GM21737 (cell line): ENCODE results near the gene JTB.
"Not testable (repeated sequence)": the region's sequence is repeated elsewhere in the genome, so short reads cannot be mapped to it uniquely, and the experiment has no call there.

ENCODE experiments used
- ATAC-seq: cut with Tn5 transposase; IDR thresholded peaks from one replicate; pipeline ENCODE4 v1.9.1; 2021; ENCODE audit warnings: mild to moderate bottlenecking, moderate library complexity; ENCODE audit not compliant: unreplicated experiment

JTB gene

GRCh38 chr1:153979091-153979490 is 1.6 kb upstream of the JTB start:
- ATAC-seq: not testable (repeated sequence)

GRCh38 chr1:153978274-153978909 is 918 bp upstream of the JTB start:
- ATAC-seq: no peak

GRCh38 chr1:153976819-153977249 is 640 bp downstream of the JTB start:
- no peak for ATAC-seq

GRCh38 chr1:153973525-153973924 is 3.9 kb downstream of the JTB start:
- ATAC-seq: no peak

GRCh38 chr1:153973071-153973470 is 4.4 kb downstream of the JTB start:
- ATAC-seq: no peak

- no peak for ATAC-seq
These were observed 7.1 kb downstream of the JTB start for GRCh38 chr1:153970346-153970745.

- ATAC-seq: no peak
These were observed 8.5 kb downstream of the JTB start for GRCh38 chr1:153968972-153969371.

GRCh38 chr1:153968408-153968807 is 9.1 kb downstream of the JTB start:
- ATAC-seq: no peak

- no peak for ATAC-seq
These were observed 9.5 kb downstream of the JTB start for GRCh38 chr1:153968000-153968363.

- peak; percentile 77 for ATAC-seq
These were observed 10.1 kb downstream of the JTB start, which contains the start of gene CREB3L4 for GRCh38 chr1:153967107-153967999. Gene CREB3L4 (plus strand): TSS chr1:153967902. CDS start chr1:153968526, 624 bp downstream.

- no peak for ATAC-seq
These were observed 13.6 kb downstream of the JTB start for GRCh38 chr1:153963850-153964331.

GRCh38 chr1:153963030-153963849 is 14.2 kb downstream of the JTB start, which contains the start of gene SLC39A1:
Gene SLC39A1 (minus strand): TSS chr1:153963537. CDS start chr1:153962715, 822 bp downstream.
- ATAC-seq: peak; percentile 42

- no peak for ATAC-seq
These were observed 15.1 kb downstream of the JTB start for GRCh38 chr1:153962088-153963029.

GRCh38 chr1:153961421-153961820 is 16.1 kb downstream of the JTB start:
- ATAC-seq: no peak

GRCh38 chr1:153960206-153960605 is 17.3 kb downstream of the JTB start:
- ATAC-seq: no peak

- ATAC-seq: no peak
These were observed 18.0 kb downstream of the JTB start for GRCh38 chr1:153959454-153959853.

- ATAC-seq: no peak
These were observed 18.6 kb downstream of the JTB start for GRCh38 chr1:153958961-153959260.

GRCh38 chr1:153958111-153958960 is 19.1 kb downstream of the JTB start, which contains the start of gene CRTC2:
Gene CRTC2 (minus strand): TSS chr1:153958612. CDS start chr1:153958497, 115 bp downstream.
- peak; percentile 73 for ATAC-seq

GRCh38 chr1:153957744-153958110 is 19.7 kb downstream of the JTB start:
- peak; percentile 17 for ATAC-seq
